ENCODE data around the gene CASKIN2. TPM values are rescaled to one million over a fixed set of nuclear protein-coding genes. Genes with fewer than 3 reads are reported as not detected.
"Not testable (repeated sequence)": the region's sequence is repeated elsewhere in the genome, so short reads cannot be mapped to it uniquely, and the experiment has no call there.

The CASKIN2 gene
- total RNA-seq, 1 donor from 2014 or later, result 60.8 TPM

DNA sequence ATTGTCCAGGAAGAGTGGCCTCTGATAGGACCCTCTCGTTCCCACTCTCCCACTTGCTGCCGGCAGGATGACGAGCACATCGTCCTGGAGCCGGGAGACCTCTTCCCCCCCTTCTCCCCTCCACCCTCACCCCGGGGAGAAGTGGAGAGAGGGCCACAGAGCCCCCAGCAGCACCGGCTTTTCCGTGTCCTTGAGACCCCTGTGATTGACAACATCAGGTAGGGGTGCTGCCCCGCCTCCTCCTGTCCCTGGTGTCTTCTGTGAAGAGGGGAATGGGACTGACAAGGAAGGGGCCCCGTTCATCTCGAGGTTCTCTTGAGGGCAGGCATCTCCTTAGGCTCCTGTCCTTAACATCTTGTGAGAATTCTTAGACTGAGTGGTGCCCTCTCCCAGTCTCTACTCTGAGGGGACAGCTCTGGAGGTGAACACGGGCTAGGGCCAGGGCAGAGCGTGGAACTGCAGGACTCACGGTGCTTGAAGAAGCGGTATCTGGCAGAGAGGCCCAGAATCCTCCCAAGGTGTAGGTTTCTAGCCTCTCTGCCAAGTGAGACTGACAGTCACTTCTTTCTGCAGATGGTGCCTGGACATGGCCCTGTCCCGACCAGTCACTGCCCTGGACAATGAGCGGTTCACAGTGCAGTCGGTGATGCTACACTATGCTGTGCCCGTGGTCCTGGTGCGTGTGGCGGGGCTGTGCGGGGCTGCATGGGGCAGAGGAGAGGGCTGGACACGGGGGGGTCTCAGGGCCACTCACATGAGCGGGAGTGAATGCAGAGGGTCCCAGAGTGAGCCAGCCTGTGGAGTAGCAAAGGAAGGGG lies 26.4 kb downstream of the CASKIN2 start:
- DNase-seq (ENCODE audit: low spot score), result no peak

DNA sequence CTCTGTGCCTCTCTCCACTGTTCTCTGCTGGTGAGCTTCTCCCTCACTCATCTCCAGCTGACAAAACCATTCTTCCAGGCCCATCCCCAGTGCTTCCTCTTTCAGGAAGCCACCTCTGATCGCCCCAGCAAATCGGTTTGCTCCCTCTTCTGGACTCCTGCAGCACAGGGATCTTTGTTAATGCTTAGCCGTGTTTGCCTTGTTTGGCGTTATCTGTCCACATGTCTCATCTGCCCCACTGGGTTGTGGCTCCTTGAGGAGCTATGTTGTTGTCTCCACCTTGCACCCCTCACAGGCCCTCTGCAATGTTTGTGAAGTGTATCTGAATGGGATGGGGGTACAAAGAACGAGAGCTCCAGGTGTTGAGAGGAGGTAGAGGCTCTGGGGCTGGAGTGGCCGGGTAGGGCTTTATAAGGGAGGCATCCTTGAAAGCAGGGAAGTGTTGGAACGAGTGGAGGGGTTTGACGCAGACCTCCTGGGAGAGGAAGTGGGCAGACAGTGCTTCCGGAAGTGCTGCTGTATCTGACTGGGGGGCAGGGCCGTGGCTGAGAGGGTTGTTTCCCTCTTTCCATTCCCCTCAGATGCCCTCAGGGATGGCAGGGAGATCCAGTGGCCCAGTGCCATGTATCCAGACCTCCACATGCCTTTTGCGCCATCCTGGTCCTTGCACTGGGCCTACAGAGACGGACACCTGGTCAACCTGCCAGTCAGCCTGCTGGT lies 27.8 kb downstream of the CASKIN2 start:
- no peak for DNase-seq (ENCODE audit: low spot score)

DNA sequence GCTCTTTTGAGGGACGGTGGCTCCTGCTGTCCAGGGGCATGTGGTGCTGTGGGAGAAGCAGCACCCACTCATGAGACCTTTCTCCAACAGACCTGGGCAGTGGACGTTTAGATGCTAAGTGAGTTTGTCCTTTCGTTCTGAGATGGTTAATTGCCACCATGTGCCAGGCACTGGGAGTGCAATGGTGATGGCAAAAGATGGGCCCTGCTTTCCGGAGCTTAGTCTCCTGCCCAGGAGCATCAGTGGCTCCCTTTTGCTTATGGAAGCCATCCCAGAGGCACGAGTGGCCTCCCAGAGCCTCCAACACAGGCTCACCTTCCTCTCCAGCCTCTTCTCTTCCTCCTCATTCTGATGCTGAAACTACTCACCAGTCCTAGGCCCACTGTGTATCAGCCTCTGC lies 28.4 kb downstream of the CASKIN2 start:
- DNase-seq (ENCODE audit: low spot score), result no peak

GRCh38 chr17:75486151-75486550 lies 29.2 kb downstream of the CASKIN2 start:
- DNase-seq (ENCODE audit: low spot score), result no peak

- no peak for DNase-seq (ENCODE audit: low spot score)
Observed at GRCh38 chr17:75485688-75486087, 29.6 kb downstream of the CASKIN2 start.

DNA sequence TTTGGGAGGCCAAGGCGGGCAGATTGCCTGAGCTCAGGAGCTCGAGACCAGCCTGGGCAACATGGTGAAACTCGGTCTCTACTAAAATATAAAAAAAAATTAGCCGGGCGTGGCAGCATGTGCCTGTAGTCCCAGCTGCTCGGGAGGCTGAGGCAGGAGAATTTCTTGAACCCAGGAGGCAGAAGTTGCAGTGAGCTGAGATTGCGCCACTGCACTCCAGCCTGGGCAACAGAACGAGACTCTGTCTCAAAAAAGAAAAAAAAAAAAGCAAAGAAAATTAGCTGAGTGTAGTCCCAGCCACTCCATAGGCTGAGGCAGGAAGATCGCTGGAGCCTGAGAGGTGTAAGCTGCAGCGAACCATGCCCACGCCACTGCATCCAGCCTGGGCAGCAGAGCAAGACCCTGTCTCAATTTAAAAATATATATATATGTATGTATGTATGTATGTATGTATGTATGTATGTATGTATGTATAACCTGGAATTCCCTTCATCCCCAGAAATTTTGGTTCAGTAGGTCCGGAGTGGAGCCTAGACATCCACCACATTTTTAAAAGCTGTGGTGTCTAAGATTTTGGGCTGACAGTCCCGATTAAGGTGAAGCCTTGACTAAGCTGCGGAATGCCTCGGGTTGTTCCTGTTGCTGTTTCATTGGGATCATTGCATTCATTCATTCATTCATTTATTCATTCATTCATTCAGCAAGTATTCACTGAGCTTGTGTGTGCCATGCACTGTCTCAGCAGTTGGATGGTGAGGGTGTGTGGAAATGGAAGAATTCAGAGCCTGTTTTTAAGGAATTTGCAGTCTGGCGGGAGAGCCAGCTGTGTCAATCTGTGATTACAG lies 33.0 kb downstream of the CASKIN2 start:
- DNase-seq (ENCODE audit: low spot score), result no peak

DNA sequence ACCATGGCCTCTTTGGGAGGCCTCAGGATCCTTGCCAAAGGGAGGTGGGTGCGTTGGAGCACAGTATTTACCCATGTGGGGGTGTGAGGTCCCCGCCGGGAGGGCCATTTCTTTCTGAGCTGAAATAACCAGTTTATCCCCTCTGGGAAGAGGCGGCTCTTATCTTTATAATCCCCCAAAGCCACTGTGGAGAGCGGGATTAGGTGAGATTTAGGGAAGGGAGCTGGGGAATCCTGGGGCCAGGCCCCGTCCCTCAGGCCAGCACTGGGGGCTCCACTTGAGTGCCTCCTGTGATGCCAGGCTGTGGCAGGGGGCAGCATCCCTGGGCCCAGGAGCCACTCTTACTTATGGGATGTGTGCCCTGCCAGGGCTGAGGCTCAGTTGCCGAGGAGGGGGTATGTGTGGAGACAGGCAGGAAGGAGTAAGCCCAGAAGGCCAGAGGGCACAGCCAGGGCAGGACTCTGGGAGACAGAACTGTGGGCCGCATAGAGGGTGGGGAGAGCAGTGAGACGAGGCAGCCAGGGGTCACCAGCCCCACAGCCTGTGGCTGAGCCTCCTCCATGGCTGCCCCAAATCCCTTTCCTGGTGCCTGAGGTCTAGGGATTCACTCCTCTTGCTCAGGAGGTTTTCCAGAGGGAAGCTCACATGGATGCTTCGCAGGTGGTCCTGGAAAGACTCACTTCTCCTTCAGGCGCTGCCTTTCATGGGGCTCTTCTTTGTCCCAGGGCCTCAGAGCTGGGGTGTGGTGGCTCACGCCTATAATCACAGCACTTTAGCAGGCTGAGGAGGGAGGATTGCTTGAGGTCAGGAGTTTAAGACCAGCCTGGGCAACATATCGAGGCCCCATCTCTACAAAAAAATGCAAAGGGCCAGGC lies 33.9 kb downstream of the CASKIN2 start:
- DNase-seq (ENCODE audit: low spot score), result no peak

GRCh38 chr17:75480281-75480680 lies 35.1 kb downstream of the CASKIN2 start:
- DNase-seq (ENCODE audit: low spot score), result no peak

DNA sequence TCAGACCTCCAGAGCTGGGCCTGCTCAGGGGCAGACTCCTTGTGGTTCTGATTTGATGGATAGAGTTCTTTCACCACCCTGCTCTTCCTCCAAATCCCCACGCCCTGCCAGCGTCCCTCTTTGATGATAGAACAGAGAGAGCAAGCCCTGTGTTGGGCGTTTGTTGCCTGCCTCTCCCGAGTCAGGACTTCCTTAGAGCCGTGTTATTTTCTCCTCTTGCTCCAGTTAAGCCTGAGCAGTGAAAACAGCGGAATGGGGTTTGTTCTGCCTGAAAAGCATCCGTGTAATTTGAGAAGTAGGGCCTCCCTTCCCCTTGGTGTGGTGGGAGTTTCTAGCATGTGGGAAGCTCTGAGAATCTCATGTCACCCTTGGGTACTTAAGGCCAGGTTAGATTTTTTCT lies 36.8 kb downstream of the CASKIN2 start:
- DNase-seq (ENCODE audit: low spot score), result no peak

DNA sequence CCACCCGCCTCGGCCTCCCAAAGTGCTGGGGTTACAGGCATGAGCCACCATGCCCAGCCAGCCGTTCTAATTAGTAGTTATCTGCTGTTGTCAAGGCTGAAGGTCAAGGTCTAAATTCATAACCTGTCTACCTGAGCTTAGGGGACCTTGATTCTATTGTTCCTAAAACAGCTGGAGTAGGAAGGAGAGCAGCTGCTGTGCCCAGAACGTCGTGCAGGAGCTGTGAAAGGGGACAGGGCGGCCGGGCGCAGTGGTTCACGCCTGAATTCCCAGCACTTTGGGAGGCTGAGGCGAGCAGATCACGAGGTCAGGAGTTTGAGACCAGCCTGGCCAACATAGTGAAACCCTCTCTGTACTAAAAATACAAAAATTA lies 37.9 kb downstream of the CASKIN2 start:
- not testable (repeated sequence) for DNase-seq (ENCODE audit: low spot score)

- DNase-seq (ENCODE audit: low spot score), result no peak
Observed at GRCh38 chr17:75476752-75477489, 38.4 kb downstream of the CASKIN2 start.

- DNase-seq (ENCODE audit: low spot score), result no peak
Observed at GRCh38 chr17:75476271-75476671, 39.1 kb downstream of the CASKIN2 start.

DNA sequence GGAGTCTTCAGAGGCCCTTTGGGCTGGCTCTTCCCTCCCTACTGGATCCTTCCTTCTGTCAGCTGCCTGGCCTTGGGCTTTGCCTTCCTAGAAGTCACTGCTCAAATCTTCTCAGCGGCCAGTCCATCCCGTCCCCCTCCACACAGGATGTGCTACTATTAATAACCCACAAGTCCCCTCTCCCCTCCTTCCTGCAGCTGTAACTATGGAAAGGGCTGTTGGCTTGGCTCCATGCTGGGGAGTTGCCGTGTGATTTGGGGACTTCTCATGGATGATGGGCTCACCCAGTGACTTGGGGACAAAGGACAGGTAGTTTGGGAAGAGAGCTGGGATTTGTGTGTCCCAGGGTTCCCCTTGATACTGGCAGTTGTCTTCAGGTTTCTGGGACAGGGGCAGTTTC lies 39.5 kb downstream of the CASKIN2 start:
- no peak for DNase-seq (ENCODE audit: low spot score)

GRCh38 chr17:75475144-75475835 lies 40.0 kb downstream of the CASKIN2 start:
- no peak for DNase-seq (ENCODE audit: low spot score)

DNA sequence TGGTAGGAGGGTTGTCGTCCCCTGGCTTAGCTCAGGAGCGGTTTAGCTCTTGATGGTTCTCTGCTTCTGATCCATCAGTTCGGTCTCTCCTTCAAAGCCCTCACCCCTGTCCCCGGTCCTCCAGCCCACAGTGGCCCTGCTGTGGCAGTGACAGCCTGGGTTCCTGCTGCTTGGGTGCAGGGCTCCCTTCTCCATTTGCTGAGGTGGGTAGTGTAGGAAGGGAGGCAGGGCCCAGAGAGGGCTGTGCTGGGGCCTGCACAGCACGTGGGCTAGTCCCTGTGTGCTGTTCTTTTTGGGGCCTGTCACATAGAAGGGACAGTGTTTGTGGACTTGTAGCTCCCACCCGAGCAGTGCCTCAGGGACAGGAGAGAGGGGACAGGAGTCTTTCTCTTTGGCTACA lies 40.6 kb downstream of the CASKIN2 start:
- no peak for DNase-seq (ENCODE audit: low spot score)

DNA sequence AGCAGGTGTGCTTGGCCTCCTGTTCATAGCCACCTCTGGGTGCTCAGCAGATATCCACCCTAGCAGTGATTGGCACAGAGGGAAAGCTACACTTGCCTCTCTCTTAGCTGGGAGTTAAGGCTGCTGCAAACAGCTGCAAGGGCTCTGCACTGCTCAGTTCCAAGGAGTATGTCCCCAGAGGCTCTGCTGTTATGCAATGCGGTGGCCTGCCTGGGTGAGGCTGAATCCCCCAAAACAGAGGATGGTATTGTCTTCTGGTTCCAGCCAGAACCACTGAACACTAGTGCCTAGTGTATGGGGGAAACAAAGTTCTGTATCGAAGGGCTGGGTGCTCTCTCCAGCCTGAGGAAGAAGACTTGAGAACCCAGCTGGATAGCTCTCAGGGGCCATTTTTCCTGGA lies 42.1 kb downstream of the CASKIN2 start:
- no peak for DNase-seq (ENCODE audit: low spot score)

DNA sequence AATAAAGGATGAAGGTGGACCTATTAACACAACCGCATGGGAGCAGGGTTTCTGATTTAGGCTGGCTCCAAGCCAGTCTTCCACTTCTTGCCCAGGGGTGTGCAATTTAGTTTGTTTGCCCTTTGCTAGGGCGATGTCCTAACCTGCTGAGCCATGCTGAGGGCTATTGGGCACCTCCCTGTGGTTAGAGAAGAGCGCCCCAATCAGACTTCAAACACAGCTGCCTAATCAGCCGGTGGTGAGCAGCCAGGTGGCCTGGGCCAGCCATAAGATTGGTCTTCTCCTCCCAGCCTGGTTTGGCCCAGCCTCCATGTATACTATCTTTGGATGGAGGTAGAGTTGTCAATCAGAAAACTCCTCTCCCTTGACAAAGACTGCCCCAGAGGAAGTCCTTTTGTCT lies 43.2 kb downstream of the CASKIN2 start:
- no peak for DNase-seq (ENCODE audit: low spot score)

DNA sequence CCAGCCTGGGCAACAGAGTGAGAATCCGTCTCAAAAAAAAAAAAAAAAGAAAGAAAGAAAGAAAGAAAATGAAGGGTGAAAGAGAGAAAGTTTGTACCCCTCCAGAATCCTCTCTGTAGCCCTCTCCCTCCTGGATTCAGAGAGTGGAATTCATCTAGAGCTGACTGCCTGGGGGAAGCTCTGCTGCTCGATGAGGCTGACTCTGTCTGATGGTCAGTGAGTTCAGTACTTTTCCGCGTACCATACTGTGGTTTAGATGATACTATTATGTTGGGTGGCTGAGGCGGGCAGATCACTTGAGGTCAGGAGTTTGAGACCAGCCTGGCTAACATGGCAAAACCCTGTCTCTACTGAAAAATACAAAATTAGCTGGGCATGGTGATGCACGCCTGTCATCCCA lies 44.1 kb downstream of the CASKIN2 start:
- no peak for DNase-seq (ENCODE audit: low spot score)

GRCh38 chr17:75468779-75469373 lies 46.5 kb downstream of the CASKIN2 start:
- DNase-seq (ENCODE audit: low spot score), result no peak

GRCh38 chr17:75468291-75468754 lies 47.0 kb downstream of the CASKIN2 start:
- DNase-seq (ENCODE audit: low spot score), result no peak

Data from ureter (tissue), 1 donor.